Chondrocyte (in vitro differentiated cells): ENCODE data around the gene RHBDF2. TPM values are rescaled to one million over a fixed set of nuclear protein-coding genes. Genes with fewer than 3 reads are reported as not detected.

Experiments
- DNase-seq: peaks from one replicate; pipeline ENCODE4 v3.0.0; 2021; ENCODE audit warnings: mixed read lengths, low spot score
- H3K27ac Mint-ChIP-seq: one replicate; pipeline ENCODE4 v1.8.0; 2021; ENCODE audit warnings: mild to moderate bottlenecking, moderate library complexity, mixed read lengths; ENCODE audit not compliant: unreplicated experiment
- H3K27me3 Mint-ChIP-seq: 2 replicates; pipeline ENCODE4 v1.8.0; 2021; ENCODE audit warnings: low read depth, mixed read lengths
- H3K36me3 Mint-ChIP-seq: 2 replicates; pipeline ENCODE4 v1.8.0; 2021; ENCODE audit warnings: low read depth, mixed read lengths
- H3K4me1 Mint-ChIP-seq: 2 replicates; pipeline ENCODE4 v1.8.0; 2021; ENCODE audit warnings: low read depth, mild to moderate bottlenecking, mixed read lengths
- H3K4me3 Mint-ChIP-seq: one replicate; pipeline ENCODE4 v1.8.0; 2021; ENCODE audit warnings: mild to moderate bottlenecking, moderate library complexity, mixed read lengths; ENCODE audit not compliant: unreplicated experiment
- H3K9me3 Mint-ChIP-seq: 2 replicates; pipeline ENCODE4 v1.8.0; 2021; ENCODE audit warnings: low read depth, mixed read lengths
- total RNA-seq: library from RNA; stranded (reverse); gene quantifications from 3 replicates; pipeline ENCODE4 v1.2.1, GENCODE V29; 2021
- TF ChIP-seq, protein P1 (sequence below): fragments of 200-600 bp; sonication (generic); IDR thresholded peaks from 2 replicates; pipeline ENCODE4 v1.5.0; 2021; ENCODE audit warnings: antibody characterized with exemption, mild to moderate bottlenecking, moderate library complexity

Gene RHBDF2
- total RNA-seq, 1 donor from 2014 or later = 5.4 TPM

GRCh38 chr17:76547183-76547641 lies 46.0 kb upstream of the RHBDF2 start:
- Mint-ChIP-seq H3K9me3 (no peaks in the 10 kb centered on the region), H3K27me3 (no peaks in the 10 kb centered on the region)
- peak; percentile 52 for DNase-seq

GRCh38 chr17:76546556-76547182 lies 45.4 kb upstream of the RHBDF2 start:
- TF ChIP-seq, protein P1, sequence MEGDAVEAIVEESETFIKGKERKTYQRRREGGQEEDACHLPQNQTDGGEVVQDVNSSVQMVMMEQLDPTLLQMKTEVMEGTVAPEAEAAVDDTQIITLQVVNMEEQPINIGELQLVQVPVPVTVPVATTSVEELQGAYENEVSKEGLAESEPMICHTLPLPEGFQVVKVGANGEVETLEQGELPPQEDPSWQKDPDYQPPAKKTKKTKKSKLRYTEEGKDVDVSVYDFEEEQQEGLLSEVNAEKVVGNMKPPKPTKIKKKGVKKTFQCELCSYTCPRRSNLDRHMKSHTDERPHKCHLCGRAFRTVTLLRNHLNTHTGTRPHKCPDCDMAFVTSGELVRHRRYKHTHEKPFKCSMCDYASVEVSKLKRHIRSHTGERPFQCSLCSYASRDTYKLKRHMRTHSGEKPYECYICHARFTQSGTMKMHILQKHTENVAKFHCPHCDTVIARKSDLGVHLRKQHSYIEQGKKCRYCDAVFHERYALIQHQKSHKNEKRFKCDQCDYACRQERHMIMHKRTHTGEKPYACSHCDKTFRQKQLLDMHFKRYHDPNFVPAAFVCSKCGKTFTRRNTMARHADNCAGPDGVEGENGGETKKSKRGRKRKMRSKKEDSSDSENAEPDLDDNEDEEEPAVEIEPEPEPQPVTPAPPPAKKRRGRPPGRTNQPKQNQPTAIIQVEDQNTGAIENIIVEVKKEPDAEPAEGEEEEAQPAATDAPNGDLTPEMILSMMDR = no peak
- no peaks in the 10 kb centered on the region for H3K36me3 Mint-ChIP-seq
- H3K27me3 Mint-ChIP-seq = no peaks in the 10 kb centered on the region
- DNase-seq = peak; percentile 65
- no peaks in the 10 kb centered on the region for H3K9me3 Mint-ChIP-seq
- H3K4me1 Mint-ChIP-seq = peaks cover 13% of the 10 kb centered on the region
- H3K4me3 Mint-ChIP-seq = no peak overlapping the region
- no peak overlapping the region for H3K27ac Mint-ChIP-seq

More at GRCh38 chr17:76547183-76547641, 46.0 kb upstream of the RHBDF2 start:
- H3K4me3 Mint-ChIP-seq = no peak overlapping the region
- no peaks in the 10 kb centered on the region for H3K36me3 Mint-ChIP-seq
- H3K27ac Mint-ChIP-seq = no peak overlapping the region
- H3K4me1 Mint-ChIP-seq = peaks cover 13% of the 10 kb centered on the region
- TF ChIP-seq, protein P1 = peak; percentile 84

GRCh38 chr17:76545918-76546555 lies 44.8 kb upstream of the RHBDF2 start:
- Mint-ChIP-seq H3K36me3 (no peaks in the 10 kb centered on the region), H3K27ac (no peak overlapping the region), H3K27me3 (no peaks in the 10 kb centered on the region), H3K4me1 (peaks cover 14% of the 10 kb centered on the region), H3K4me3 (no peak overlapping the region), H3K9me3 (no peaks in the 10 kb centered on the region)
- TF ChIP-seq, protein P1 = no peak
- DNase-seq = peak; percentile 71

GRCh38 chr17:76544546-76545365 lies 43.5 kb upstream of the RHBDF2 start:
- no peaks in the 10 kb centered on the region for H3K27me3 Mint-ChIP-seq
- H3K4me1 Mint-ChIP-seq = peaks cover 19% of the 10 kb centered on the region
- H3K36me3 Mint-ChIP-seq = no peaks in the 10 kb centered on the region
- no peak overlapping the region for H3K4me3 Mint-ChIP-seq
- H3K27ac Mint-ChIP-seq = no peak overlapping the region
- DNase-seq = peak; percentile 77
- TF ChIP-seq, protein P1 = no peak
- H3K9me3 Mint-ChIP-seq = no peaks in the 10 kb centered on the region
